ENCODE results near the gene MYRFL. TPM values are rescaled to one million over a fixed set of nuclear protein-coding genes. Genes with fewer than 3 reads are reported as not detected.

The MYRFL gene
- total RNA-seq, 1 donor from 2014 or later: 0.26 TPM

DNA sequence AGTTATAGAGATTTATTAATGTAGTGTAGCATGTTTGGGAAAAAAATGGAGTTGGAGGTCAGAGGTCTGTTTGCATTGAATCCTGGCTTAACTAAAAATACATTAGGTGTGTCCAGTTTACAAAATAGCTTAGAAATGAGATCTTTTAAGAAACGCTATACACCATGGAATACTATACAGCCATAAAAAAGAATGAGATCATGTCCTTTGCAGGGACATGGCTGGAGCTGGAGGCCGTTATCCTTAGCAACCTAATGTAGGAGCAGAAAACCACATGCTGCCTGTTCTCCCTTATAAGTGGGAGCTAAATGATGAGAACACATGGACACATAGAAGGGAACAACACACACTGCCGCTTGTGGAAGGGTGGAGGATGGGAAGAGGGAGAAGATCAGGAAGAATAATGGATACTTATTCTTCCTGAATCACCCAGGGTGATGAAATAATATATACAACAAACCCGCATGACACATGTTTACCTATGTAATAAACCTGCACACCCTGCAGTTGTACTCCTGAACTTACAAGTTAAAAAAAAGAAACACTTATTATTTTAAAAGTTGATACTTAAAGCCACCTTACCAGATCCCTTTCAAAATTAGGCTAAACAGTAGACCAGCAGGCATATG lies 14.0 kb upstream of the MYRFL start:
- peak; percentile 27 for DNase-seq (ENCODE audit: low read depth)
- FAIRE-seq: no peak
- Histone ChIP-seq H3K4me3 (ENCODE audit: low read depth, low read length) (no peak overlapping the region), H3K36me3 (ENCODE audit: control insufficient read depth, insufficient read depth, low read length) (no peaks in the 10 kb centered on the region), H3K27me3 (ENCODE audit: control insufficient read depth, insufficient read depth, low read length) (no peaks in the 10 kb centered on the region)
- TF ChIP-seq CTCF (IDR thresholded peaks at IDR 0.05; ENCODE audit: insufficient read depth, low read length, severe bottlenecking): no peak

- no peak for TF ChIP-seq CTCF (IDR thresholded peaks at IDR 0.05; ENCODE audit: insufficient read depth, low read length, severe bottlenecking)
- H3K4me3 ChIP-seq (ENCODE audit: low read depth, low read length): no peak overlapping the region
- FAIRE-seq: no peak
- no peak for DNase-seq (ENCODE audit: low read depth)
- H3K27me3 ChIP-seq (ENCODE audit: control insufficient read depth, insufficient read depth, low read length): no peaks in the 10 kb centered on the region
- H3K36me3 ChIP-seq (ENCODE audit: control insufficient read depth, insufficient read depth, low read length): no peaks in the 10 kb centered on the region
Observed at GRCh38 chr12:69816082-69816481, 8.9 kb upstream of the MYRFL start.

DNA sequence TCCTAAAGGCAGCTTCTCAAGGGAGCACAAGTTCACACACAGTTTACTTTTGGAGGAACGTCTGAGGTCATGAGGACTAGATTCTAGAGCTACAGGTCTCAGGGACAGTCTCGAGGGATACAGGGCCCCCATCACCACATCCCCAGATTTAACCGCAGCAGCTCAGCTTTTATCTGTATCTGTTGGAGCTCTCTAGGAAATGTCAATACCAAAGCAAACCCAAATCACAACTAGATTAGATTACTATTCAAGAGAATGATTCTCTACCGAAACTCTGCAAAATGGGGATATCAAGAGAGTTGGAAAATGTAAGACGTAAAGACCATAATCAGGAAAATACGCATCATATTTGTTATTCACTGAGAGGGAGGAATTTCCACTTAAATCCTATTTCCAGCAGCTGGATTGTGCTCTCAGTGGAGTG lies 4.0 kb upstream of the MYRFL start:
- H3K27me3 ChIP-seq (ENCODE audit: control insufficient read depth, insufficient read depth, low read length): no peaks in the 10 kb centered on the region
- DNase-seq (ENCODE audit: low read depth): no peak
- no peaks in the 10 kb centered on the region for H3K36me3 ChIP-seq (ENCODE audit: control insufficient read depth, insufficient read depth, low read length)
- H3K4me3 ChIP-seq (ENCODE audit: low read depth, low read length): no peak overlapping the region
- FAIRE-seq: no peak
- TF ChIP-seq CTCF (IDR thresholded peaks at IDR 0.05; ENCODE audit: insufficient read depth, low read length, severe bottlenecking): no peak

DNA sequence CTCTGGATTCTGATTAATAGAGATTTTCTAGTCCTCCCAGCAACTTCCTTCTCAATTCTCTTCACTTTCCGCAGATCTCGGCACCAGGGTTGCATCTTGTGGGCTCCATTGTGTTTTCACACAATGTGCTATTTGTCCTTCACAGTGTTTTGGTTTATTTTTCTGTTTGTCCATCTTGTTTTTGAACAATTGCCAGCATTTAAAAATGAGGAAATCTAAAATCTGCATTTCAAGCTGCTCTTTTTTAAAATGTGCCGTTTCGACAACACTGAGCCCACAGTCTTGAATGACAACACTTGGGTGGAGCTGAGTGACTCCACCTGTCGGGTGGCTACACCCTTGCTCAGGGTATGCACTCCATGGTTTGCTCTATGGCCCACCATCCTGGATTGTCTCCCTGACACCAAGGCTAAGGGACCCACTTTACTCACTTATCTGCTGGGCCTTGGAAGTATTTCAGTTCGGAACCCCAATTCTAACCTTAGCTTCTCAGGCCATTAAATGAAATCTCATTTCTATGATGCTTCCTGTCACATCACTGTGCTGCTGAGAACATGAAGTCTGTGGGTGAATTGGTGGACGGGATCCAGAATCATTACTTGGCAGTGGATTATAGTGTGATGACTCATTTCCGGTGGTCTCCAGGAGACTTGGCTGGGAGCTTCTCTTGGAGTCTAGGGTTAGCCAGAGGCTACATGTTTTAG lies 3.4 kb upstream of the MYRFL start:
- H3K36me3 ChIP-seq (ENCODE audit: control insufficient read depth, insufficient read depth, low read length): no peaks in the 10 kb centered on the region
- peak; percentile 38 for DNase-seq (ENCODE audit: low read depth)
- TF ChIP-seq CTCF (IDR thresholded peaks at IDR 0.05; ENCODE audit: insufficient read depth, low read length, severe bottlenecking): no peak
- no peak overlapping the region for H3K4me3 ChIP-seq (ENCODE audit: low read depth, low read length)
- no peaks in the 10 kb centered on the region for H3K27me3 ChIP-seq (ENCODE audit: control insufficient read depth, insufficient read depth, low read length)
- FAIRE-seq: no peak

- Histone ChIP-seq H3K4me3 (ENCODE audit: low read depth, low read length) (no peak overlapping the region), H3K27me3 (ENCODE audit: control insufficient read depth, insufficient read depth, low read length) (no peaks in the 10 kb centered on the region), H3K36me3 (ENCODE audit: control insufficient read depth, insufficient read depth, low read length) (no peaks in the 10 kb centered on the region)
- TF ChIP-seq CTCF (IDR thresholded peaks at IDR 0.05; ENCODE audit: insufficient read depth, low read length, severe bottlenecking): no peak
- FAIRE-seq (no peak), DNase-seq (ENCODE audit: low read depth) (no peak)
Observed at GRCh38 chr12:69822201-69822860, 2.7 kb upstream of the MYRFL start.
